NCI-H146 (cell line): Measurements from ENCODE around the gene DPCD.
A peak's percentile ranks its signal among the peaks of the same experiment; 100 is the strongest.
"Not testable (repeated sequence)": the region's sequence is repeated elsewhere in the genome, so short reads cannot be mapped to it uniquely, and the experiment has no call there.

Source experiments
- DNase-seq: peaks from one replicate; lab custom pipeline; 2025; lab: John Stamatoyannopoulos, UW

DPCD gene

GRCh38 chr10:101619983-101620382 lies 31.9 kb downstream of the DPCD start:
- DNase-seq, result no peak

- no peak for DNase-seq
These were observed 35.4 kb downstream of the DPCD start for GRCh38 chr10:101623528-101623927.

- no peak for DNase-seq
These were observed 36.5 kb downstream of the DPCD start for GRCh38 chr10:101624526-101625102.

GRCh38 chr10:101625821-101626412 lies 37.8 kb downstream of the DPCD start:
- DNase-seq, result no peak

GRCh38 chr10:101629837-101630632 lies 41.9 kb downstream of the DPCD start:
- DNase-seq, result peak; percentile 50

DNA sequence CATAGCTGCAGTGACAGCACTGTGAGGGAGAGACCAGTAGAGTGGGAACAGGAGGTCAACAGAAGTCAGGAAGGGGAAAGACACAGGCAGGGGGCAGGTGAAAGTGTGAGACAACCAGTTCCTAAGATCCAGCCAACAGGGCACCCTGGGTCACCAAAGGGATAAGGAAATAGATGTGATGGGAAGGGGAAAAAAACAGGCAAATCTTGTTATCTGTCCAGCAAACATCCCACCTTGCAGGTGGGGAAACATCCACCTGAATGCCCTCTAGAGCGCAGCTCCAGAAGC lies 42.5 kb downstream of the DPCD start:
- no peak for DNase-seq

DNA sequence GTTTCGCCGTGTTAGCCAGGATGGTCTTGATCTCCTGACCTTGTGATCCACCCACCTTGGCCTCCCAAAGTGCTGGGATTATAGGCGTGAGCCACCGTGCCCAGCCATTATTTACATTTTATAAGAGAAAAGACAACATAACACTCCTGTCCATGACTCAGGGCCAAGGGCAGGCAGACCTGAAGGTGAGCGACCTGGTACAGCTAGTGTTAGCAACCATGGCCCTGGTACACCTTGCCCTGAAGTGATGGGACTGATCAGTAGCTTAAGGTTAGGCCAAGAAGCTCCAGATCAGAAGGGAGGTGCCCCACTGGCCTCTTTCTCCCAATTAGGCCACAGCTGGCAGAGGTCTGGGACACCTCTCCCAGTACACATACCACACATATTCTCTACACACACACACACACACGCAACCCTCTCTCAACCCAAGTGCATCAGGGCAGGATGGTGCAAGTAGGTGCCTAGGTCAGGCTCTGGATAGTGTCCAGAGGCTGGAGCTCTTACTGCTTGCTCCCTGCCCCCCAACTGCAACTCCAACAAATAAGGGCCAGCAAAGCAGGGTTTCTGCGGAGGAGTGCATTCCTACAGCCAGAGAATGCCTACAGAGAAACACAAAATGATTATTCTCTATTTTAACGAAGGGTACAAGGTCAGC lies 43.8 kb downstream of the DPCD start:
- no peak for DNase-seq

DNA sequence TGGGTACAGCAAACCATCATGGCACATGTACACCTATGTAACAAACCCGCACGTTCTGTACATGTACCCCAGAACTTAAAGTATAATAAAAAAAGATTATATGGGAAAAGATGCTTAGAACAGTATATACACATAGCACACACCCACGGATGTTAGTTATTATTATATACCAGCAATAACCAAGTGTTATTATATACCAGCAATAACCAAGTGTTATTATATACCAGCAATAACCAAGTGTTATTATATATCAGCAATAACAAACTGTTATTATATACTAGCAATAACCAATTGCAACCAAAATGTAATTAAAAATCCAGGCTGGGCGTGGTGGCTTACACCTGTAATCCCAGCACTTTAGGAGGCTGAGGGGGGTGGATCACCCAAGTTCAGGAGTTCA lies 45.4 kb downstream of the DPCD start:
- DNase-seq, result not testable (repeated sequence)

- DNase-seq, result no peak
These were observed 51.2 kb downstream of the DPCD start for GRCh38 chr10:101639141-101639900.

DNA sequence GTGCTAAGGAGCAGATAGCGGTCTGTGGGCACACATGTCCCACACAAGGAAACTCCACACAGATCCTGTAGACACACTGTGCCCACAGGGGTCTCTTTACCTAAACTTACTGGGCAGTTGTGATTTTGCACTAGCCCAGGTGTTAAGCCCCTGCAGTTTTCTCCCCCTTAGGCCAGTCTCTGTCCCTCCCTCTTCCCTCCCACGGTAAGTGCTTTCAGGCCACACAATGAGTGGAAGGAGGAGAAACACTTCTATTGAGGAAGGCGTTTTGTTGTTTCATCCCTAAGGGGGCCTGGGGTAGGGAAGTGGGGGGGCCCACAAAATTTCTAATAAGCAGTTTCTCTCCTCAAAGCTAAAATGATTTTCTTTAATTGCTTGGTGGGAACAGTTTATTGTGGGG lies 55.4 kb downstream of the DPCD start:
- DNase-seq, result peak; percentile 66

GRCh38 chr10:101644002-101644401 lies 55.9 kb downstream of the DPCD start:
- peak; percentile 88 for DNase-seq

DNA sequence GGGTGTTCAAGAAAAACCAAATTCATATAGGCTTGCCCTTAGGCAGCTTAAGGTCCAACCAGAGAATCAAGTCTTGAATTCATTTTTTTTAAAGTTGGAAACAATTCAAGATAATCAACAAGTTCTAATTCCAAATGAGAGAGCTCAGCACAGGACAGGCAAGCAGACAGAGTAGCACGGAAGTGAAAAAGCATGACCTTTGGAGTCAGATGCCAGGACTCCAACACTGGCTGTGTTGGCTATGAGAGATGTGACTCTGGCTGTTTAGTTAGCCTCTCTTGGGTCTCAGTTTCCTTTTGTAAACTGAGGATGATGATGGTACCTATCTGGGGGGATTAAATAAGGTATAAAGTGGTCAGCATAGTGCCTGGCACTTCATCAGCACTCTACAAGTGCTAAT lies 57.5 kb downstream of the DPCD start:
- DNase-seq, result no peak

DNA sequence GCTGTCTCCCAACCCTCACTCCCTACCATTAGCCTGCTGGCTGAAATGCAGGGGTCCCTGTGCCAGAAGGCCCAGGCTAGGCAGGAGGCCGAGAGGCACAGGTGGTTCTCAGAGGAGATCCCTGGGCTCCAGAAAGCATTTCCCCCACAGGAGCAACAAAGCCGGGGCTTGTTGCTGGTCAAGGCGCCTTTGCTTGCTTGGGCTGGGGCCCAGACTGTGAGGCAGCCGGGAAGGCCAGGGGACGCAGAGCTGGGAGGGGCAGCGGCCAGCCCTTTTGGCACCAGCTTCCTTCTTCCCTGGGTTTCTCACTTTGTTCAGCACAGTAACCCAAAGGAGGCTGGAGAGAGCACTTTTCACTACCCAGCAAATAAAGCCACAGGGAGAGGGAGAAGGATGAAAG lies 58.2 kb downstream of the DPCD start:
- no peak for DNase-seq

DNA sequence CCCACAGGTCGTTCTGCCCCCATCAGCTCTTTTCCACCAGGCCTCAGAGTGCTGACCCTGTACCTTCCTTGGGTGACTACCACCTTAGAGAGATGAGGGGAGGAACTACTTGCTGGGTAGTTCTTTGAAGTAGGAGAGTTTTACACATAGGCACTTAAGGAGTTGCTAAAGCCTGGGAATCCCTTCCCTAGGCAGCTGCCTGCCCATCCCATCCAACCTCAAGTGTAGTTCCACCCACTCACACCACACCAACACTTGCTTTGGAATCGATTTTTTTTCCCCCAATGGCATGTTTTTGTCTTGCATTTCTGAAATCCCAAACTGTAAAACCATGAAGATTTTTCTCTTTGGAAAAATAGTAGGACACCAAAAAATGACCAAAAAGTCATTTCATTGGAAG lies 59.1 kb downstream of the DPCD start:
- no peak for DNase-seq

DNA sequence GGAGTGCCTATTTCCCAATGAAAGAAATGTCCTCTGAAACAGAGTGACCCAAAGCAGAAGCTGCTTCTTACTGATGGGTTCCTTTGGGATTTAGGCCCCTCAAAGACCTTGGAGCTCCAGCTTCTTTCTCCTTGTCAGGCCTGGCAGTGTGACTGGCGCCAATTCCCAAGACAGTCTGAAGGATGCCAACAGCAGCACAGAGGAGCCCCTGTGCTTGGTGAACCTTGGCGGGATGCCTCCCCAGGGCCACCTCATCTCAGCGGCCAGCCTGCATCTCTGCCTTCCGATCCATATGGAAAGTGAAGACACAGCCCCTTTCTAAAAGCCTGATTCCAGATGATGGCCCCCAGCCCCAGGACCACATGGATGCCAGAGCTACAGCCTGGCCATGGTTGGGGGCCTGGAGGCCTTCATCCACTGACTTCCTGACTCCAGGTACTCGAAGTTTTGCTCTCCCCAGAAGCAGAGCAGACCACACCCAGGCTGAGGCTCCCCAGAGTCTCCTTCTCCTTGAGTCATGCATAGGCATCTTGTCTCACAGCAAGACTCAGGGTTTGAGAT lies 61.5 kb downstream of the DPCD start:
- DNase-seq, result no peak

DNA sequence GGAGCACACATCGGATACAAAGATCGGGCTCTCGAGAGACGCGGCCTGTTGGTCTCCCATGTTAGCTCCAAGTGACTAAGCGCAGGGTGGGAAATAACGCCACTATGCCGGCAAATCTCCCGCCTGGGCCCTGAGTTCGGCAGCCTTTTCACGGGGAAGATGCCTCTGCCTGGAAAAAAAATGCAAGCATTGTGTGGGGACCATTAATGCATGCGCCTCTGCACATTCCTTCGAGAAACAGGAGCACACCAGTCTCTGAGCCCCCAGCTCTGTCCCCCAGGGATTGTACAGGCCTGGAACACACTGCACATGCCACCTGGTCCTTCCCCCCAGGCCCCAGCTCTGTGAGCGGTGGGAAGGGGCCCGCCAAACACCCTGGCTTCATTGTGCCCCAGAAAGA lies 62.7 kb downstream of the DPCD start:
- DNase-seq, result no peak

DNA sequence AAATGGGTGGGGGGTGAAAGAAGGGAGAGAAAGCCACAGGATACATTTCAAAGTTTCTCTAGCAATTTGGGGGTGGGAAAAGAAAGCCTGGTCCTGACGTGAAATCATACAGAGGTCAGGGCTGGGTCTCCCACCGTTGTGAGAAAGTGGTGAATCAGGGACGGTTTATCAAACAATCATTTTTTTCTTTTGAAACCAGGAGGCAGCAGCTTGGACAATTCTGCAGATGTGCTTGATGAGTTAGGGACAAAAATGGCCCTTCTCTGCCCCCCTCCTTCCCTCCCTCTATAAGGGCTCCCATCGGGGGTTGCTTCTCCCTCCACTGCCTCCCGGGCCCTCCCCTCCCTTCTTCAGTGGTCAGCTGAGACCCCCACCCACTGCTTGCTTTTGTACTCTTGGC lies 63.2 kb downstream of the DPCD start:
- DNase-seq, result no peak

DNA sequence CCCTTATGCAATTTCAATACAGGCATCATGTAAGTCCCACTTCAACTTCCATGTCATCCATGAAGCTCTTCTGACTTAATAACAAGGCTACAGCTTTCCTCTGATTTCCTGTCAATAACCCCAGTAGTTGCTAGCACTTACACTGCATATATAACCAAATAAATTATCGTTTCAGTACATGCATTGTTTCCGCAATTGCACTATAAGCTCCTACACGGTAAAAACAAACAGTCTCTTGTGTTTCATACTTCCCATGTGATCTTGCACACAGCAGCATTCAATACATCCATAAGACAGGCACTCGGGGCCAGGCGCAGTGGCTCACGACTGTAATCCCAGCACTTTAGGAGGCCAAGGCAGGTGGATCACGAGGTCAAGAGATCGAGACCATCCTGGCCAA lies 65.4 kb downstream of the DPCD start:
- no peak for DNase-seq

- DNase-seq, result no peak
These were observed 67.4 kb downstream of the DPCD start for GRCh38 chr10:101655570-101655969.

GRCh38 chr10:101656890-101657289 lies 68.8 kb downstream of the DPCD start:
- DNase-seq, result no peak

- DNase-seq, result no peak
These were observed 70.9 kb downstream of the DPCD start for GRCh38 chr10:101658975-101659374.
